Kidney glomerular epithelial cell (primary cell): ENCODE results near the gene ZFY.
"Not testable (repeated sequence)": the region's sequence is repeated elsewhere in the genome, so short reads cannot be mapped to it uniquely, and the experiment has no call there.

Experiments
- DNase-seq: peaks from one replicate; lab custom pipeline; 2025; lab: John Stamatoyannopoulos, UW

Gene ZFY

DNA sequence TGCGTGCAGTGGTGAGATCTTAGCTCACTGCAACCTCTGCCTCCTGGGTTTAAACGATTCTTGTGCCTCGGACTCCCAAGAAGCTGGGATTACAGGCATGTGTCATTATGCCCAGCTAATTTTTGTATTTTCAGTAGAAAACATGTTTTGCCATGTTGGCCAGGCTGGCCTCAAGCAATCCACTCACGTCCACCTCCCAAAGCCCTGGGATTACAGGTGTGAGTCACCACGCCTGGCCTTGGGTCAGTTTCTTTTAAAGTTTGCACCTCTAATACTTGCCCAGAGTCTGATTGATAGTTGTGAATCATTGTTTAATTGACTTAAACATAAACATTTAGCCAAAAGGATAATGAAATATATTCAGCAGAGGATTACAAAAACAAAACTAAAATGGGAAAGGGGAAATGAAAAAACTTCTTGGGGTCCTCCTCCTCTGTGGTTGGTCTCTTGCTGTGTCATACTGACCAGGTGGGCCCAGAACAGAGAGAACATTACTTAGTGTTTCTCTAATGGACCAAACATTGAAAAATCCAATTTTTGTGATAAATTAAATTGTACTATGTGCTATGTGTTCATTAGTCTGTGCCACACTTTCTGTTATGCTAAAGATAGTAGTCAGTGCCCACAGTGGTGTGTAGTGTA, 38.0 kb downstream of the ZFY start:
- no peak for DNase-seq

DNA sequence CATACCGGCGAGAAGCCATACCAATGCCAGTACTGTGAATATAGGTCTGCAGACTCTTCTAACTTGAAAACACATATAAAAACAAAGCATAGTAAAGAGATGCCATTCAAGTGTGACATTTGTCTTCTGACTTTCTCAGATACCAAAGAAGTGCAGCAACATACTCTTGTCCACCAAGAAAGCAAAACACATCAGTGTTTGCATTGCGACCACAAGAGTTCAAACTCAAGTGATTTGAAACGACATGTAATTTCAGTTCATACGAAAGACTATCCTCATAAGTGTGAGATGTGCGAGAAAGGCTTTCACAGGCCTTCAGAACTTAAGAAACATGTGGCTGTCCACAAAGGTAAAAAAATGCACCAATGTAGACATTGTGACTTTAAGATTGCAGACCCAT, 44.1 kb downstream of the ZFY start:
- no peak for DNase-seq

DNA sequence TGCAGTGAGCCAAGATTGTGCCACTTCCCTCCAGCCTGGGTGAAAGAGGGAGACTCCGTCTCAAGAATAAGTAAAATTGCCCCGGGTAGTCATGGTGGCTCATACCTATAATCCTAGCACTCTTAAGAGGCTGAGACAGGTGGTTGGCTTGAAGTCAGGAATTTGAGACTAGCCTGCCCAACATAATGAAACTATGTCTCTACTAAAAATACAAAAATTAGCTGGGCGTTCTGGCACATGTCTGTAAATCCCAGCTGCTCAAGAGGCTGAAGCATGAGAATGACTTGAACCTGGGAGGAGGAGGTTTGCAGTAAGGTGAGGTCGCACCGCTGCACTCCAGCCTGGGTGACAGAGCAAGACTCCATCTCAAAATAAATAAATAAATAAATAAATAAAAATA, 49.3 kb downstream of the ZFY start:
- DNase-seq: no peak

DNA sequence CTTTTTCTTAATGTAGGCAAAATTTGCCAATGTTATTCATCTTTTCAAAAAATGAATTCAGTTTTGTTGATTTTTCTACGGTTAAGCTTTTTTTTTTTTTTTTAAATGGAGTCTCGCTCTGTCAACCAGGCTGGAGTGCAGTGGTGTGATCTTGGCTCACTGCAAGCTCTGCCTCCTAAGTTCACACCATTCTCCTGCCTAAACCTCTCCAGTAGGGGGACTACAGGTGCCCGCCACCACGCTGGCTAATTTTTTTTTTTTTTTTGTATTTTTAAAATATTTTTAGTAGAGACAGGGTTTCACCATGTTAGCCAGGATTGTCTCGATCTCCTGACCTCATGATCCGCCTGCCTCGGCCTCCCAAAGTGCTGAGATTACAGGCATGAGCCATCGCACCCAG, 52.0 kb downstream of the ZFY start:
- not testable (repeated sequence) for DNase-seq

DNA sequence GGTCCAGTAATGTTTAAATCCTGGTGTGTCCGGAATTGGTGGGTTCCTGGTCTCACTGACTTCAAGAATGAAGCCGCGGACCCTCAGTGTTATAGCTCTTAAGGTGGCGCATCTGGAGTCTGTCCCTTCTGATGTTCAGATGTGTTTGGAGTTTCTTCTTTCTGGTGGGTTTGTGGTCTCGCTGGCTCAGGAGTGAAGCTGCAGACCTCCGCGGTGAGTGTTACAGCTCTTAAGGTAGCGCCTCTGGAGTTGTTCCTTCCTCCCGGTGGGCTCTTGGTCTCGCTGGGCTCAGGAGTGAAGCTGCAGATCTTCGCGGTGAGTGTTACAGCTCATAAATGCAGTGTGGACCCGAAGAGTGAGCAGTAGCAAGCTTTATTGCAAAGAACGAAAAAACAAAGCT, 62.2 kb downstream of the ZFY start:
- not testable (repeated sequence) for DNase-seq

DNA sequence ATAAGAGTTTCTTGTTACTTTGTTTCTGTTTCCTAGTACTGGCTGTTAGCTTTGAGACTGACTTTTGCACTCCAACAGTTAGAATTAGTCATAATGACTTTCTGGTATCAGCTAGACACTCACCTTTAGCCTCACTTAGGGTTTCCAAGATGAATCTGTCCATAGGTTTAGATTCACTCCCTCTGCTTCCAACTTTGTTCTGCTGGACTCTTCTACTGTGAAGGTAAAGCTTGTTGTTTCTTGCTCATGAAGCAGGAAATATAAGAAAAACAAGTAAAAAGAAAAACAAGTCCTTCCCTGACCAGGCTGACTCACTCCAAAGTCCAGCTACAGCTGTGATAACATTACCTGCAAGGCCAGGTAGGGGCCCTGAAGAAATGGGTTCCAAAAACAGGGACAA, 67.0 kb downstream of the ZFY start:
- DNase-seq: no peak

DNA sequence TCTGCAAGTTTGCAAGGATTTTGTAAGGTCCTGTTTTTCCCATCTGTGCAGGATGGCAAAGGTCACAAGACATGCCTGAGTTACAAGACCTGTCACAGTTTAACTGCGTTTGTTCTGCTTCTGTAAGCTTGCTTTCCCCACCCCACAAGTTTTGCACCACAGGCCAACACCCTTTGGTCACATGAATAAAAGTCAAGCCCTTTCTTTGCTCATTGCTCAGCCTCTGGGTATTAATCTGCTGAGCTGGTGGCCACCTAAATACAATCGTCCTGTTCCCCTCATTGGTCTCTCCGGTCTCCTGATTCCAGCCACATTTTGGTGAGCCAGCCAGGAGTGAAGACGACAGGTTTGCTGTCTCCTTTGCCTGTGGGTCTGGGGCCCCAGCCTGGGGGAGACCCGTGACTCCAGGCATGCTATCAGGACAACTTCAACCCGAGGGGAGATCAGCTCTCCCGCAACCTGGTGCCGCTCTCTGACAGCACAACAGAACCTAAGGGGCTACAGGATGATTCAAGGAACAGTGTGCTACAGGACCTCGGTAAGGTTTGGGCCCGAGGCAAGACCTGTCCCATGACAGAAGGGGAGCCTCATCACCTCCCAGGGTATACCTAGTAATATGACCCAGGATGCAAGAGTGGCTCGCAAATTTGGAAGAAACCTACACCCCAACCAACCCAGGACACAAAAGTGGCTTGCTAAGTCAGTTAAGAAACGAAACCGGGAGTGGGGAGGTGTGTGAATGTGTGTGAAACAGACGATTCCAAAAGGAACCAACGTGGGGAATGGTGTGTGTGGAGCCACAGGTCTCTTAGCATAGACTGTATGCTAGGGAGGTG, 67.7 kb downstream of the ZFY start:
- DNase-seq: no peak

DNA sequence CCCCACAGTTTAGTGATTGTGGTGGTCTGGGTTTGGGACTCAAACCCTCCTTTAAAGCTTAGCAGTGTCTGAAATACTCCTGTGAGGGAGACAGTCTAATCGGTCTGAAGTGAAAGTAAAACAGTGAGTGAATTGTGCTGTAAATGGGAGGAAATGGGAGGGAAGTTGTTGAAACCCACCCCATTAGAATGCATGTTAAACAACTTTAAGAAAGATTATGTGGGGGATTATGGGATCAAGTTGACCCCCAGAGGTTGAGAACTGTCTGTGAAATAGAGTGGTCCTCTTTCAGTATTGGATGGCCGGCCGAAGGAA, 68.3 kb downstream of the ZFY start:
- DNase-seq: no peak

DNA sequence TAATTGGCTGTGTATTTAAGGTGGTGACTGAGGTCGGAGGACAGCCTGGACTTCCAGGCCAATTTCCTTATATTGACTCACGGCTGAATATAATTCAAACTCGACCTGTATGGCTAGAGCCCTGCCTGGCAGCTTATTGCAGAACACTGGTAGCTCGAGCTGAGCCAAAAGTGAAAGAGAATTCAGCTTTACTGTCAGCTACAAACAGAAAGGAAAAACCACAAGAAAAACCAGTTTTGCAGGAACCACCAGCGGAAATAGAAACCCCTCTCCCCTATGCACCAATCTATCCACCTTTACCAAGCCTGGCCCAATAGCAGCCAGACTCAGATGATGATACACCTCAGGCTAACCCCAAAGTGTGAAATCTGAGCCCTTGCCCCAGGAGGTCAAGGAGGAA, 68.7 kb downstream of the ZFY start:
- no peak for DNase-seq

DNA sequence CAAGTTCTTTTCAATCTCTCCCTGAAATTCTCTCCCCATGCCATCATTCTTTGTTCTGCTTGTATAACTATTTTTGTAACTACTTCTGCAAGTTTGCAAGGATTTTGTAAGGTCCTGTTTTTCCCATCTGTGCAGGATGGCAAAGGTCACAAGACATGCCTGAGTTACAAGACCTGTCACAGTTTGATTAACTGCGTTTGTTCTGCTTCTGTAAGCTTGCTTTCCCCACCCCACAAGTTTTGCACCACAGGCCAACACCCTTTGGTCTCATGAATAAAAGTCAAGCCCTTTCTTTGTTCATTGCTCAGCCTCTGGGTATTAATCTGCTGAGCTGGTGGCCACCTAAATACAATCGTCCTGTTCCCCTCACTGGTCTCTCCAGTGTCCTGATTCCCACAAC, 70.8 kb downstream of the ZFY start:
- DNase-seq: peak; percentile 14

DNA sequence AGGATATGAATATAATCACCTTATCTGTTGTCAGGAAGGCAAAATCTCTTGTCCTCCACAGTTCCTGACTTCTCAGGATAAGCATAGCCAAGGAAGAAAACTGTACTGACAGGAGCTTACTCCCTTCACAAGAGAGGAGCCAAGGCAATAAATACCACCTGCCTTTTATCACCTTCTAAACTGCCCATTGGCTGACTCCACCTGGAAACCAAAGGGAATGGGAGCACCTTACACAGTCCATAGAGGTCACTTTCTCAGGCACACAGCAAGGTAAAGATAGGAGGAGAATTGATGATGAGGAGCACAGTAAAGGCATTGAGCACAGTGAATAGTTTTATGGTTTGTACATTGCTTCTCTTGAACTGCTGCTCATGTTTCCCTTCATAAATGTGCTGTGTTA, 72.8 kb downstream of the ZFY start:
- no peak for DNase-seq

DNA sequence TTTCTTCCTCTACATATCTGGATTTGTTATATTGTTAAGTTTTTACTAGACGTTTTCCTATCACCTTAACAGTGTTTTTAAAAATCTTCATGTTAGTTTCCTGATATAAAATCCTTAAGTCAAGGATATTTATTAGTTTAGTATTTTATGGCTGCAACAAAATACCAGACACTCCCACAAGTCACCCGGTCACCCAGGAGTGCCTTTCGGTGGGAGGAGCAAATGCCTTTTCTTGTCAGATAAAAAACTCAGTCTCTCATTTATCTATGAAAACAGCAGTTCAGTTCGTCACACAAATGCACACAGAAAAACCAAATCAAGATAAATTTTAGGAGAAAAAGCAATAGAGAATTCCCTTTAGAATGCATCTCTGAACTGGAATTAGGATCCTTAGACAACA, 77.0 kb downstream of the ZFY start:
- no peak for DNase-seq

DNA sequence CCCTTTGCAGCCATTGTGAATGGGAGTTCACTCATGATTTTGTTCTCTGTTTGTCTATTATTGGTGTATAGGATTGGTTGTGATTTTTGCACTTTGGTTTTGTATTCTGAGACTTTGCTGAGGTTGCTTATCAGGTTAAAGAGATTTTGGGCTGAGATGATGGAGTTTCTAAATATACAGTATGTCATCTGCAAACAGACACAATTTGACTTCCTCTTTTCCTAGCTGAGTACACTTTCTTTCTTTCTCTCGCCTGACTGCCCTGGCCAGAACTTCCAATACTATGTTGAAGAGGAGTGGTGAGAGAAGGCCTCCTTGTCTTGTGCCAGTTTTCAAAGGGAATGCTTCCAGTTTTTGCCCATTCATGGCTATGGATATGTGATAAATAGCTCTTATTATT, 81.4 kb downstream of the ZFY start:
- no peak for DNase-seq

DNA sequence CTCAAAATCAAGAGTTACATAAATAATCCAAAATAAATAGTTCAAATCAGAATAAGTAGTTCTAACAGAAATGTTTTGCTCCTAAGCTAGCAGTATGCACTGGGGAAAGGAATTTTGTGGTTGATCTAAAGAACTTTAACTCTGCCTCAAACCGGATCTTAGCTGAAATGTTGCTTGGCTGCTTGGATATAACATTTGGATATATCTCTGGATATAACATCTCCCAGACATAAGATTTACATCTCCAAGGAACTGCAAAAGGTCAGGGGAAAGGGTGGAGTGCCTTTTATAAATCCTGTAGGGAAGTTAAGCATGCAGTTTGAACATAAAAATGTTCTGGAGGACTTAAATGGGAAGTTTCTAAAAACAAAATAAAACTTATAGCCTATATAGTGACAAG, 83.4 kb downstream of the ZFY start:
- DNase-seq: no peak

DNA sequence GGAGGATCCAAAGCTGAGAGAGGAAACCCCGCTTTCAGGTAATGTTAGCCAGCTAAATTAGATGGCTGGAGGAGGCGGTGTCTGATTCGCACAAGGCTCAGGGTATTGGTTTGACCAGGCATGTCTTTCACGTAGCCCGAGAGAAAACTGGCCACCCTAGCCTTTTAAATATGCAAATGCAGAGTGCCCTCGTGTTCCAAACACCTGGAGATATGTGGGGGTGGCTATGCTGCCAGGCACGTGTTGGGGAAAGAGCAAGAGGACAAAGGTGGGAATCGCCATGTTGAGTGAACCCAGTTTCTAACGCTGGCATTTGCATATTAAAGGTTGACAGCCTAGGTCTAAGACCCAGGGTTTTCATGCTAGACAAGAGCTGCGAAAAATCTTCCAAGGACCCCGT, 84.4 kb downstream of the ZFY start:
- DNase-seq: no peak

DNA sequence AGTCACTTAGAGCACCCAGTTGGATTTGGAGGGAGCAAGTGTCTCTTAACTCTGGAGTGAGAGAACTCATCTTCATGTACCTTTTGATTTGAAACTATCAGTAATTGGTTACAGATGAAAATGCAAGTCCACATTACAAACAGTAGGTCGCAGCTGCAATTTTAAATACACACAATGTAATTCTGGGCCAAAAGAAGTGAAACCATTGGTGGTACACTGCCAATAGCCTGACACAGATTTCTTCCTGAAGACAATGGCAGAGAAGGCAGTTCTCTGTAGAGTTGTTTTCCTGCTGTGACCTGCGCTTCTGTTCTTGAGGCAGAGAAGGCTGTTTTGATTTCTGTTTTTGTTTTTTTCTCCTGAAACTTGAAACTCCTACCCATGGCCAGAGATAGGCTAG, 86.0 kb downstream of the ZFY start:
- DNase-seq: no peak

DNA sequence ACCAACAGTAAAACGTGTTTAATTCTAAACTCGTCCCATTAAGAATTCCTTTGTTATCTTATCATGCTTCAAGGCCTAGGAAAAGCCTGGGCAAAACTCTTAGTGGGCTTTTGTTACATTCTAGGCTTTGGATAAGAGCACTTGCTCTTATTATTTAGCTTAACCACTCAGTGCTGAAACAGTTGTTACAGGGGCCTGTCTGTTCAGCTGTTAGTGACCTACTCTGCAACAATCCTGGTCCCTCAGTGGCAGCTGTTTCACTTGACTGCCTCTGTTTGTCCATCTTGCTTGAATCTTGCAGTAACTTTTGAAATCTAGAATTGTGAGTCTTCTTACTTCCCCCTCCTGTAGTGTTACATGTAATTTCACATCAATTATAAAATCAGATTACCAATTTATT, 88.4 kb downstream of the ZFY start:
- DNase-seq: no peak

DNA sequence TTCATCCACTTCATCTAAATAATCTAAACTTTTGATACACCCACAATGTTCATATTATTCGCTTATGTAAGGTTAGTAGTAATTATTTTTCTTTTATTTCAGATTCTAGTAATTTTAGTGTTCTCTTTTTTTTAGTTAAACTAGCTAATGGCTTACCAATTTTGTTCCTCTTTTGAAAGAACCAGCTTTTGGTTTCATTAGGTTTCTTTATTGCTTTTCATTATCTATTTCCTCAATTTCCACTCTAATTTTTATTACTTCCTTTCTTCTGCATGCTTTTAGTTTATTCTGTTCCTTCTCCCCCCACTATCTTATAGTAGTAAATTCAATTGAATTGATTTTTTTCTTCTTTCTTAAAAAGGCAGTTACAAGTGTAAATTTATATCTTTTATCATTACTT, 90.2 kb downstream of the ZFY start:
- no peak for DNase-seq
